Neural cell (in vitro differentiated cells): ENCODE measurements around the gene SRPK1. TPM values are rescaled to one million over a fixed set of nuclear protein-coding genes. Genes with fewer than 3 reads are reported as not detected.

Experiments
- H2AFZ ChIP-seq: fragments of 200-600, 300-800 bp; sonication (generic), shearing (Covaris generic); 2 replicates; pipeline ENCODE4 v1.6.0; 2014; ENCODE audit warnings: low read depth, mild to moderate bottlenecking, antibody characterized with exemption, low read length, moderate library complexity
- H3F3A ChIP-seq: fragments of 200-600 bp; shearing (Covaris generic); 2 replicates; pipeline ENCODE4 v1.6.1; 2016; ENCODE audit warnings: mild to moderate bottlenecking, moderate library complexity, mixed read lengths, antibody characterized with exemption, low read length; ENCODE audit not compliant: insufficient read depth, poor library complexity, severe bottlenecking
- H3K27ac ChIP-seq: fragments of 200-600, 300-800 bp; sonication (generic), shearing (Covaris generic); 2 replicates; pipeline ENCODE4 v1.5.1; 2014; ENCODE audit warnings: mild to moderate bottlenecking, low read length, moderate library complexity
- H3K27me3 ChIP-seq: fragments of 300-800, 200-600 bp; sonication (generic), shearing (Covaris generic); 2 replicates; pipeline ENCODE4 v1.6.0; 2014; ENCODE audit warnings: mild to moderate bottlenecking, low read depth, low read length, moderate library complexity; ENCODE audit not compliant: insufficient read depth
- H3K36me3 ChIP-seq: fragments of 300-800, 200-600 bp; sonication (generic), shearing (Covaris generic); 2 replicates; pipeline ENCODE4 v1.5.1; 2014; ENCODE audit warnings: mild to moderate bottlenecking, antibody characterized with exemption, low read length, moderate library complexity; ENCODE audit not compliant: insufficient read depth
- H3K4me2 ChIP-seq: fragments of 300-800, 200-600 bp; sonication (generic), shearing (Covaris generic); 2 replicates; pipeline ENCODE4 v1.6.0; 2014; ENCODE audit warnings: mild to moderate bottlenecking, low read length
- H3K4me3 ChIP-seq: fragments of 300-800, 200-600 bp; sonication (generic), shearing (Covaris generic); 2 replicates; pipeline ENCODE4 v1.5.1; 2014; ENCODE audit warnings: mild to moderate bottlenecking, low read length, moderate library complexity
- H3K79me2 ChIP-seq: fragments of 200-600 bp; shearing (Covaris generic); replicated peaks from 2 replicates; pipeline ENCODE4 v1.6.0; 2014; ENCODE audit warnings: mild to moderate bottlenecking, low read length, moderate library complexity; ENCODE audit not compliant: insufficient read depth
- H3K9ac ChIP-seq: fragments of 300-800, 200-600 bp; sonication (generic), shearing (Covaris generic); 2 replicates; pipeline ENCODE4 v1.6.1; 2016; ENCODE audit warnings: mild to moderate bottlenecking, low read length, mixed read lengths
- H3K9me2 ChIP-seq: fragments of 200-600 bp; shearing (Covaris generic); 2 replicates; pipeline ENCODE4 v1.6.1; 2016; ENCODE audit warnings: mild to moderate bottlenecking, low read length, mixed read lengths; ENCODE audit not compliant: insufficient read depth
- H3K9me3 ChIP-seq: fragments of 200-600, 300-800 bp; sonication (generic), shearing (Covaris generic); 2 replicates; pipeline ENCODE4 v1.6.1; 2016; ENCODE audit warnings: mild to moderate bottlenecking, mixed run types, low read length, moderate library complexity, mixed read lengths
- H4K20me1 ChIP-seq: fragments of 200-600 bp; shearing (Covaris generic); 2 replicates; pipeline ENCODE4 v1.6.1; 2016; ENCODE audit warnings: mild to moderate bottlenecking, mixed run types; ENCODE audit not compliant: insufficient read depth
- EP300 ChIP-seq: fragments of 450-650 bp; conservative IDR thresholded peaks from 2 replicates; pipeline ENCODE4 v1.6.1; 2014; ENCODE audit warnings: antibody characterized with exemption, mild to moderate bottlenecking, moderate library complexity; ENCODE audit not compliant: poor library complexity, severe bottlenecking
- EZH2 ChIP-seq: fragments of 200-600, 300-800 bp; shearing (Covaris generic), sonication (generic); IDR thresholded peaks from 2 replicates; pipeline ENCODE4 v1.6.1; 2014; ENCODE audit warnings: antibody characterized with exemption, low read length, borderline replicate concordance, mild to moderate bottlenecking; ENCODE audit not compliant: insufficient read depth, poor library complexity, severe bottlenecking
- MXI1 ChIP-seq: fragments of 450-650 bp; conservative IDR thresholded peaks from 2 replicates; pipeline ENCODE4 v1.6.1; 2014; ENCODE audit warnings: antibody characterized with exemption, mild to moderate bottlenecking; ENCODE audit not compliant: poor library complexity, severe bottlenecking
- POLR2AphosphoS5 ChIP-seq: IDR thresholded peaks from 2 replicates; pipeline ENCODE4 v1.6.1; 2012
- RAD21 ChIP-seq: fragments of 450-650 bp; conservative IDR thresholded peaks from 2 replicates; pipeline ENCODE4 v1.6.1; 2014; ENCODE audit warnings: antibody characterized with exemption, mild to moderate bottlenecking, moderate library complexity
- REST ChIP-seq: IDR thresholded peaks from 2 replicates; pipeline ENCODE4 v1.6.1; 2012; ENCODE audit warnings: borderline replicate concordance
- SMC3 ChIP-seq: fragments of 450-650 bp; conservative IDR thresholded peaks from 2 replicates; pipeline ENCODE4 v1.6.1; 2014; ENCODE audit warnings: antibody characterized with exemption, mild to moderate bottlenecking, moderate library complexity; ENCODE audit not compliant: poor library complexity
- TAF1 ChIP-seq: IDR thresholded peaks from 2 replicates; pipeline ENCODE4 v1.6.1; 2012; ENCODE audit warnings: low read depth
- polyA plus RNA-seq: library from polyadenylated mRNA; depleted of rRNA; stranded (reverse); fragments of >200 nt; gene quantifications from 2 replicates; pipeline ENCODE4 v1.2.3, GENCODE V29; 2014
- TF ChIP-seq, protein P1 (sequence below): fragments of 450-650 bp; IDR thresholded peaks from 2 replicates; pipeline ENCODE4 v1.5.1; 2014; ENCODE audit warnings: antibody characterized with exemption, mild to moderate bottlenecking, moderate library complexity; ENCODE audit not compliant: poor library complexity, severe bottlenecking

Gene SRPK1
- polyA plus RNA-seq, 1 donor from 2014 or later: 39.9 TPM

DNA sequence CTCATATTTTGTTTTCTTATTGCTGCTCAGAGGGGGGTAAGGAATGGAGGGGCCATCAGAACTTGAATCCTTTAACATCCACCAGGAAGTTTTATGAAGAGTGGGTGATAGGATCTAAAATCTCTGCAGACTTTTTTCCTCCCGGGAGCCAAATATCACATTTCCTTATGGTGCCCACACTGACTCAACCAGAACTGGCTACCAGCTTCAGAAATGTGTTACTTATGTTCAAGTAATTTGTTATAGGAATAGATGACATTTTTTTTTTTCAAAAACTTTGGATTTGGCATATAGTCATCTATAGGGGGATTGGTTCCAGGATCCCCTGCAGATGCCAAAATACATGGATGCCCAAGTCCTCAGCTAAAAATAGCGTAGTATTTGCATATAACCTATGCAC is 97.3 kb downstream of the SRPK1 start:
- no peak overlapping the region for H2AFZ ChIP-seq
- H3K27me3 ChIP-seq: no peaks in the 10 kb centered on the region
- H3K79me2 ChIP-seq: no peaks in the 10 kb centered on the region
- H3K27ac ChIP-seq: no peak overlapping the region
- H3K9ac ChIP-seq: no peak overlapping the region
- H4K20me1 ChIP-seq: no peaks in the 10 kb centered on the region
- H3K4me3 ChIP-seq: no peak overlapping the region
- no peaks in the 10 kb centered on the region for H3K9me3 ChIP-seq
- no peaks in the 10 kb centered on the region for H3K9me2 ChIP-seq
- TF ChIP-seq SMC3 (no peak), POLR2AphosphoS5 (no peak), MXI1 (no peak), RAD21 (no peak), EP300 (no peak), TAF1 (no peak), REST (no peak), EZH2 (no peak)
- TF ChIP-seq, protein P1, sequence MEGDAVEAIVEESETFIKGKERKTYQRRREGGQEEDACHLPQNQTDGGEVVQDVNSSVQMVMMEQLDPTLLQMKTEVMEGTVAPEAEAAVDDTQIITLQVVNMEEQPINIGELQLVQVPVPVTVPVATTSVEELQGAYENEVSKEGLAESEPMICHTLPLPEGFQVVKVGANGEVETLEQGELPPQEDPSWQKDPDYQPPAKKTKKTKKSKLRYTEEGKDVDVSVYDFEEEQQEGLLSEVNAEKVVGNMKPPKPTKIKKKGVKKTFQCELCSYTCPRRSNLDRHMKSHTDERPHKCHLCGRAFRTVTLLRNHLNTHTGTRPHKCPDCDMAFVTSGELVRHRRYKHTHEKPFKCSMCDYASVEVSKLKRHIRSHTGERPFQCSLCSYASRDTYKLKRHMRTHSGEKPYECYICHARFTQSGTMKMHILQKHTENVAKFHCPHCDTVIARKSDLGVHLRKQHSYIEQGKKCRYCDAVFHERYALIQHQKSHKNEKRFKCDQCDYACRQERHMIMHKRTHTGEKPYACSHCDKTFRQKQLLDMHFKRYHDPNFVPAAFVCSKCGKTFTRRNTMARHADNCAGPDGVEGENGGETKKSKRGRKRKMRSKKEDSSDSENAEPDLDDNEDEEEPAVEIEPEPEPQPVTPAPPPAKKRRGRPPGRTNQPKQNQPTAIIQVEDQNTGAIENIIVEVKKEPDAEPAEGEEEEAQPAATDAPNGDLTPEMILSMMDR: no peak
- no peak overlapping the region for H3K4me2 ChIP-seq
- H3K36me3 ChIP-seq: no peaks in the 10 kb centered on the region
- no peaks in the 10 kb centered on the region for H3F3A ChIP-seq

GRCh38 chr6:35817515-35817914 is 103.4 kb downstream of the SRPK1 start:
- Histone ChIP-seq H3K4me2 (no peak overlapping the region), H3K36me3 (no peaks in the 10 kb centered on the region), H3K9me3 (no peaks in the 10 kb centered on the region), H3K4me3 (no peak overlapping the region), H3K9ac (no peak overlapping the region), H2AFZ (no peak overlapping the region), H3K27me3 (no peaks in the 10 kb centered on the region), H3F3A (no peaks in the 10 kb centered on the region), H4K20me1 (no peaks in the 10 kb centered on the region), H3K9me2 (no peaks in the 10 kb centered on the region), H3K79me2 (no peaks in the 10 kb centered on the region), H3K27ac (no peak overlapping the region)
- TF ChIP-seq SMC3 (no peak), REST (no peak), EZH2 (no peak), POLR2AphosphoS5 (no peak), RAD21 (no peak), MXI1 (no peak), TAF1 (no peak)
- TF ChIP-seq, protein P1: no peak
